Stimulated activated CD4-positive, alpha-beta T cell treated with anti-CD3 and anti-CD28 coated beads, Interleukin-12 subunit alpha, Interleukin-12 subunit beta, amount 100 ng/mL, for 4 hours (primary cell): ENCODE results near the gene AEBP2.
"Not testable (repeated sequence)": the region's sequence is repeated elsewhere in the genome, so short reads cannot be mapped to it uniquely, and the experiment has no call there.

Experiments
- DNase-seq: peaks from one replicate; pipeline ENCODE4 v3.0.0-alpha.2; 2020

The AEBP2 gene

GRCh38 chr12:19439059-19440018, at the start of gene AEBP2:
TSS of gene AEBP2 (plus strand) at chr12:19439492. CDS start at chr12:19439700, 208 bp downstream.
- peak; percentile 79 for DNase-seq

- no peak for DNase-seq
These were observed 49.2 kb upstream of the AEBP2 start for GRCh38 chr12:19390051-19390598.

DNA sequence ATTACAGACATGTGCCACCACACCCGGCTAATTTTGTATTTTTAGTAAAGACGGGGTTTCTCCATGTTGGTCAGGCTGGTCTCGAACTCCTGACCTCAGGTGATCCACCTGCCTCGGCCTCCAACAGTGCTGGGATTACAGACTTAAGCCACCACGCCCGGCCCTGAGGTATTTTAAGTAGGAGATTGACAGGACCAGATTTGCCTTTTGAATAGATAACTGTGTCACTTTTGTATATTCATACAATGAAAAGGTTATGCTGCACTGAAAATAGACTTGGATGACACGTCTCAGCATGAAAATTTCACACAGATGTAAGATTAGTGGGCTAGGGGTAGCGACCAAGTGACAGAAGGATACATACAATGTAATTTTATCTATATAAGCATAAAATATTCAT, 46.6 kb upstream of the AEBP2 start:
- DNase-seq: not testable (repeated sequence)

GRCh38 chr12:19394385-19394784, 44.9 kb upstream of the AEBP2 start:
- no peak for DNase-seq

- no peak for DNase-seq
These were observed 41.8 kb upstream of the AEBP2 start for GRCh38 chr12:19397534-19397933.

DNA sequence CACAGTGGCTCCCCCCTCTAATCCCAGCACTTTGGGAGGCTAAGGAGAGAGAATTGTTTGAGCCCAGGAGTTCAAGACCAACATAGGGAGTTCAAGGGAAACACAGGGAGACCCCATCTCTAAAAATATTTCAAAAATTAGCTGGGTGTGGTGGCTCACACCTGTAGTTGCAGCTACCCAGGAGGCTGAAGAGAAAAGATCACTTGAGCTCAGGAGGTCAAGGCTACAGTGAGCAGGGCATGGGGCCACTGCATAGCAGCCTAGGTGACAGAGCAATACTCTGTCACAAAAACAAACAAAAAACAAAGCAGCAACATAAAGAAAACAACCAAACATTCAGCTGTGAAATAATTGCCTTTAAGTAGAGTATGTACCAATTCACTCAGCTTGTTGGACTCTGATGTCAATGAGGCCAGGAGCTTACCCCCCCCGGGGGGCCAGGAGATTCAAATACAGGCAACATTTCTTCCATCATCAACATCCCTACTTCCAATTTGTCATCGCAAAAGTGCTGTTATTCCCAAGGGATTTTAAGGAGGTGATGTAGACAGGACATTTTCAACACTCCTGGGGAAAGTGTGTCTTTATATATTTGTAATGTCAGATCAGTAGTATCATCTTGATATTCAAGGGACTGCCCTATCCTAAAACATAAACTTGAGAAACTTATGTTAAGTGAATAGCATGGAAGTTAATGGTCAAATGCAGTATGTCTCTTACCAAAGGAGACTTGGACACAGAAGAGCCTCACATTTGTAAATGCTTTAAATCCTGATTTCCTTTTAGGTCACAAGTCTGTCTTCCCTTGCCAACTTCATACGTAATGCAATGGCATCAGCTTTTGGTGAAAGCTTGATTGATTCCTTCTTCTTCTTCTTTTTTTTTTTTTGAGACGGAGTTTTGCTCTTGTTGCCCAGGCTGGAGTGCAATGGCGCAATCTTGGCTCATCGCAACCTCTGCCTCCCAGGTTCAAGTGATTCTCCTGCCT, 40.6 kb upstream of the AEBP2 start:
- DNase-seq: no peak

DNA sequence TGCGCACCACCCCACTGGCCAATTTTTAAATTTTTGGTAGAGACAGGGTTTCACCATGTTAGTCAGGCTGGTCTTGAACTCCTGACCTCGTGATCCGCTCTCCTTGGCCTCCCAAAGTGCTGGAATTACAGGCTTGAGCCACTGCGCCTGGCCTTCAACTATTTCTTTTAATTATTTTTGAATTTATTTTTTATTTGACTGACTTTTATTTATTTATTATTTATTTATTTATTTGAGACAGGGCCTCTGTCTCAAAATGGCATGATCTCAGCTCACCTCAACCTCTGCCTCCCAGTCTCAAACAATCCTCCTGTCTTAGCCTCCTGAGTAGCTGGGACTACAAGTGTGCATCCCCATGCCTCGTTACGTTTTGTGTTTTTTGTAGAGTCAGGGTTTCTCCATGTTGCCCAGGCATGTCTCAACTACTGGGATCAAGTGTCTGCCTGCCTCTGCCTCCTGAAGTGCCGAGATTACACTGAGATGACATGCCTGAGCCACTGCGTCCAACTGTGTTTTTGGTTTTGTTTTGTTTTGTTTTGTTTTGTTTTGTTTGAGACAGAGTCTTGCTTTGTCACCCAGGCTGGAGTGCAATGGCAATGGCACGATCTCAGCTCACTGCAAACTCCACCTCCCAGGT, 38.5 kb upstream of the AEBP2 start:
- DNase-seq: not testable (repeated sequence)

GRCh38 chr12:19402211-19402610, 37.1 kb upstream of the AEBP2 start:
- no peak for DNase-seq

DNA sequence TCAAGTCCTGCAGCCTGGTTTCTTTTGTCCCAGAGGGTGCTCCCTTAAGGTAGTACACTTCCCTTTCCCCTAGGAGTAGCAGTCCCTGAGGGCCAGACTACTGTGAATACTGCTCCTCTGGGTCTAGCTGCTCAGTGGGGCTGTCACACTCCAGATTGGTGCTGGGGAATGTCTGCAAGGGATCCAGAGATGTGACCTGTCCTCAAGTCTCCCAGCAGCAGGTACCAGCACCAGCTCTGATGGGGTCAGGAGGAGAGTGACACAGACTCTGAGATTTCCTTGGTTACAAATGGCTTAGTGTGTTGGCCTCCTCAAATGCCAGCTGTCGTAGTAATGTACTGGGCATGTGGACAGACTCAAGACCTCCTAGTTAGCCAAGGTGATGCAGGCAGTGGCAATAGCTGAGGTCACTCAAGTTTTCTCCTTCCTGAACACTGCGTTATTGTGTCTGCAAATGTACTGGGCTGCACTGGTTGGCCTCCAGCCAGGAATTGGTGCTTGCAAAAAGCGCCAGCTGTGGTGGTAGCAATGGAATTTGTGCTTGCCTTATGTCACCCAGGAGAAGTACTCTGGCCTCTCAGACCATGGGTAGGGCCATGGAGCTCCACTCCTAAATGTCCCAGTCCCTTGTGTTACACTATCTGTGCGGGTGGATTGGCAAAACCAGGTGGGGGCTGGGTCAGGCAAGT, 36.4 kb upstream of the AEBP2 start:
- no peak for DNase-seq

DNA sequence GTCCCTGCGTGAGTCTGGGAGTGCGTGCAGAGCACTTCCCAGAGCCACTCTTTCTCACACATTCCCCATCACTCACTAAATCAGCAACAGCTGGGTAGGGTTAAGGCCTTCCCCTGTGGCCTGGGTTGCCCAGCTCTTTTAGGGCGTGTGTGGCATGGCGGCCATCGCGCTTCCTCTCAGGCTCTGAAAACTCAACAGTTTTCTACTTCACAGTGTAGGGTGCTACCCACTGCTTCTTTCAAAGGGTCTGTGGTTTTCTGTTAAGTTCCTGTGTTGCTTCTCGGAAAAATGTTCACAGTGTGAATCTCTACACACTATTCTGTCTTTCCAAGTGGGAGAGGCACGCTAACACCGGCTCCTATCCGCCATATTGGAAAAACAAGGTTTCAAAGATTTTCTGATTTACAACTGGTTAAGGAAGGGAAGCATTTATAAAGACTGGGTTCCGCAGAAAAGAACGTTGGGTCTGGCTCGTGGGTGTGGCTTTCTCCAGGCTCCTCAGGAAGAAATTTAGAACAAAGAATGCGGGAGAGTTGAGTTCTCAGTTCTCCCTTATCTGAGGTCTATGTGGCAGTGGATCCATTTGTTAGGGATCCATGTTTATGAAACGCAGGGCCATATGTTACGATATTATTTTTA, 34.9 kb upstream of the AEBP2 start:
- DNase-seq: no peak

DNA sequence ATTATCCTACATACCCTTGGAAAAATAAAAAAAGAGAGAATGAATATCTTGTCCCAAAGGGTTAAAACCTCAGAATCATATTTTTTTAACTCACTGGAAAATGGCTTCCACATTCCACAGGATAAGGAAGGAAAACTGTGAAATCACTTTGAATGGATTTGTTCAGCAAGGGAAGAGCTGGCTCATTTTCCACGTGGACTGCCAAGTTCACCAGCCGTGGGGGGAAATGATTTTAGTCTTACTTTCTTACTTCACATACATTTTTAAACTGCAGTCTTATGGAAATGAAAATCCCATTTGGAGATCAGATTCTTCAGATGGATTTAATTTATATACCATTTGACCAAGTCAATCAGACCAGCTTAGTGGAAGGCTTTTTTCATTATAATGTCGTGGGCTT, 29.9 kb upstream of the AEBP2 start:
- DNase-seq: no peak

DNA sequence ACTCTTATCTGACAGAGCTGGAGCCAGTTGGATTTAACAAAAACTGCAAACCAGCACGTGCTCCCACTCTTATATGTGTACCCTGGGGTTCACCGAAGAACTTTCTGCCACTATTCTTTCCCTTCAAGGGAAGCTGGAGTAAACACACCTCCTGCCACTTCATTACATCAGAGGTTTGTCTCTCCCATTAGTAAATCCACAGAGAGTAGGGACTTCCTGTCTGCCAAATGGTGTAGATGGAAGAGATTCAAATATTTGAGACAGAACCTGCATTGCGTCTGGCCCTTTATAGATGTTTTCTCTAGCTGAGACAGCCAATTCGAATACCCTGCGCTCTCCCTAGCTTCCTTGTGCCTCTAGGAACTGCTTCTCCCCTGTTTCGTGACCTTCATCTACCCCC, 29.1 kb upstream of the AEBP2 start:
- DNase-seq: no peak

GRCh38 chr12:19410629-19411185, 28.6 kb upstream of the AEBP2 start:
- DNase-seq: no peak

DNA sequence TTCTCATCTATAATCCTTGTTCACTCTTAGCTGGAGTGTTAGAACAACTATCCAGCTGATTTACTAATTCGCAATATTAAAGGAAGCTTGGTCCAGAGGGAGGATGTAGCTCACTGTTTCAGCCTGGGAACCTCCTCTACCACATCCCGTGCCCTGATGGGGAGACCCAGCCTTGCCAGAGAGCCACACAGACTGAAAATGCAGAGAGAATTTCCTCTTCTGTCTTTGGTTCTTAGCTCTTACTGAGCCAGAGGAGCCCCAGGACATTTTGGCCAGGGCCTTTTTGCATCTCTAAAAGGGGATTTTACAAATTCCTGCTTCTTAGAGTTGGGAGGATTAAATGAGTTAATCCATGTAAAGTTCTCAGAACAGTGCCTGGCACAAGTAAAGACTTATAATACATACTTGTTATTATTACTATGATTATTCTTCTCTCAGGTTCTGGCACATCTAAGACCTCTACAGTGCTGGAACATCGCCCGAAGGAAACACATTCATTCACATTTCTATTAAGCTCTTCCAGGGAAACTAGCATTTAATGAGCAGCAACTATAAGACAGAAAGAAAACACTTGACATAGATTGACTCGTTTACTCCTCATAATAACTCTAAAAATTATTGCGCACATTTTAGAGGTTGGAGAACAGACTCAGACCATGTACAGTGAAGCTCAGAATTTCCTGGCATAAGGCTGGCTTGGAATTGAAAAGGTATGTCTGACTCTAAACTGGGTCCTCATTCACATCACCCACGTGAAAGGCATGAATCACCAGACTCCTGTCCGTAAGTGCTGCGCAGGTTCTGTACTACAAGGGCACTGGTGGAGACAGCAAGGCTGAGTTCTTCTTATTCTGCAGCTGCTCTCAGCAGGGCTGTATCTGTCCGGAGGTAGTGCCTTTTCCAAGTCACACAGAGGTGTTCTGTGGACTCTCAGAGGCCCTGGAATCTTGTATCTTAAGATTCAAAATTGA, 27.8 kb upstream of the AEBP2 start:
- DNase-seq: no peak

DNA sequence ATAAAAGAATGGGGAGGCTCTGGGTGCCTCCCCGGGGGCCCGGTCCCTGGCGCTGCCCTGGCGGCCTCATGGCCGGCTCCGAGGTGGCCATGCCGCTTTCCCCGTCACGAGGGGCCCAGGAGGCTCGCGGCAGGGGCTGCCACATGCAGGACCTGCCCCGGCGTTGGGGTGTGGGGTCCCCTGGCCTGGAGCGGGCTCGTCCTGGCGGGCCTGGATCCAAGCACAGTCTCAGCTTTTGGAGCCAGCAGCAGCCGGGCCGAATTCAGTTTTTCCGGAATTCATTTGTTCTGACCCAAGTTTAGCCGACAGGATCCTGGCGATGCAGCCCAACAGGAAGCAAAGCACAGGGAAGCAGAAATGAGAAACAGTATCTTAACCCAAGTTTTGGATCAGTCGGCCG, 26.4 kb upstream of the AEBP2 start:
- DNase-seq: no peak

DNA sequence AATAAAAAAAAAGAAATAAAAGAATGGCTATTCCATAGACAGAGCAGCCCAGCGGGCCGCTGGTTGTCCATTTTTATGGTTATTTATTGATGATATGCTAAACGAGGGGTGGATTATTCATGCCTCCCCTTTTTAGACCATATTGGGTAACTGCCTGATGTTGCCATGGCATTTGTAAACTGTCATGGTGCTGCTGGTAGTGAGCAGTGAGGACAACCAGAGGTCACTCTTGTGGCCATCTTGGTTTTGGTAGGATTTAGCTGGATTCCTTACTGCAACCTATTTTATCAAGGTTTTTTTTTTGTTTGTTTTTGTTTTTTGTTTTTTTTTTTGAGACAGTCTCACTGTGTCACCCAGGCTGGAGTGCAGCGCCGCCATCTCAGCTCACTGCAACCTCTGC, 25.7 kb upstream of the AEBP2 start:
- DNase-seq: not testable (repeated sequence)

DNA sequence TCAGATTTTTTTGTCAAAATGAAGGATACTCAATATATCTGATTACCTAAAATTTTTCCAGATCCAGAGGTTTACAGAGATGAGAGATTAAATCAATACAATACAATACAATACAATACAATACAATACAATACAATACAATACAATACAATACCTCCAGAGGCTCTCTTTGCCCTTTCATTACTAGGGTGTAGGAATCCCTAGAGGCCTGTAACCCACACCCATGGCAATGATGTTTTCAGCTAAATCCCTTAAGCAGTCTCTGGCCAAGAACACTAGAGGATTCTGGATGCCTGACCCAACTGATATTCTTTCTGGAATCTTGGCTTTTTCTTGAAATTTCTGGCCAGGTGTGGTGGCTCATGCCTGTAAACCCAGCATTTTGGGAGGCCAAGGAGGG, 23.7 kb upstream of the AEBP2 start:
- no peak for DNase-seq

GRCh38 chr12:19419086-19419485, 20.2 kb upstream of the AEBP2 start:
- no peak for DNase-seq

GRCh38 chr12:19421503-19422282, 17.6 kb upstream of the AEBP2 start:
- no peak for DNase-seq
